HepG2 (cell line): ENCODE measurements around the gene ANAPC5. TPM values are rescaled to one million over a fixed set of nuclear protein-coding genes. Genes with fewer than 3 reads are reported as not detected.

ENCODE experiments used
- DR1 ChIP-seq: sonication (generic); formaldehyde crosslinking; IDR thresholded peaks from 2 replicates; pipeline ENCODE4 v1.8.0; 2021; ENCODE audit warnings: mild to moderate bottlenecking, missing genetic modification reagents, inconsistent platforms
- POLR2G ChIP-seq: fragments of 200-400 bp; formaldehyde crosslinking; IDR thresholded peaks from 2 replicates; pipeline ENCODE4 v1.6.1; 2018; ENCODE audit warnings: mild to moderate bottlenecking, low read depth, low read length, moderate library complexity
- TAF15 ChIP-seq: fragments of 200-400 bp; formaldehyde crosslinking; IDR thresholded peaks from one replicate; pipeline ENCODE4 v1.6.1; 2018; ENCODE audit warnings: mild to moderate bottlenecking, low read depth, low read length; ENCODE audit not compliant: poor library complexity, severe bottlenecking
- ZNF24 ChIP-seq: fragments of 450-650 bp; IDR thresholded peaks from 2 replicates; pipeline ENCODE4 v1.6.1; 2017; ENCODE audit warnings: antibody characterized with exemption, mild to moderate bottlenecking
- ZNF333 ChIP-seq: sonication (generic); formaldehyde crosslinking; IDR thresholded peaks from 2 replicates; pipeline ENCODE4 v1.4.0; 2020; ENCODE audit warnings: mild to moderate bottlenecking, missing genetic modification reagents, borderline replicate concordance
- ZNF75D ChIP-seq: sonication (generic); formaldehyde crosslinking; IDR thresholded peaks from 2 replicates; pipeline ENCODE4 v1.8.1; 2023; ENCODE audit warnings: missing genetic modification reagents, mild to moderate bottlenecking, borderline replicate concordance
- ZNF772 ChIP-seq: sonication (generic); formaldehyde crosslinking; IDR thresholded peaks from 2 replicates; pipeline ENCODE4 v1.5.0; 2020; ENCODE audit warnings: mild to moderate bottlenecking, missing genetic modification reagents
- ZNF782 ChIP-seq: sonication (generic); formaldehyde crosslinking; IDR thresholded peaks from 2 replicates; pipeline ENCODE4 v1.4.0; 2020; ENCODE audit warnings: missing genetic modification reagents, mild to moderate bottlenecking, borderline replicate concordance
- ZNF790 ChIP-seq: sonication (generic); formaldehyde crosslinking; IDR thresholded peaks from 2 replicates; pipeline ENCODE4 v1.8.0; 2022; ENCODE audit warnings: missing genetic modification reagents, mild to moderate bottlenecking, borderline replicate concordance
- polyA plus RNA-seq, 8 experiments: library from polyadenylated mRNA; depleted of rRNA in 3 of 8; stranded (reverse) in 7 of 8; unstranded in 1 of 8; fragments of >200 nt; fragmentation: Illumina TruSeq in 4 of 8; extraction: Trizol in 4 of 8; gene quantifications; 2 replicates each; pipeline versions ENCODE4 v1.2.1 to v1.2.3, GENCODE V29; 2011 to 2016; ENCODE audit warnings: low read depth in 4 of 8, missing spikeins in 1 of 8, mixed read lengths in 1 of 8; ENCODE audit not compliant: insufficient read depth in 1 of 8
- total RNA-seq, 5 experiments: library from RNA; depleted of rRNA; stranded (reverse); fragments of >200 nt; fragmentation: Illumina TruSeq; extraction: Trizol; gene quantifications; 2 replicates each; pipeline ENCODE4 v1.2.3, GENCODE V29; 2016; ENCODE audit warnings: low read depth in 1 of 5
- TF ChIP-seq, protein P1 (sequence below): sonication (generic); formaldehyde crosslinking; IDR thresholded peaks from 2 replicates; pipeline ENCODE4 v1.4.0; 2020; ENCODE audit warnings: missing genetic modification reagents
- TF ChIP-seq, protein P2 (sequence below): sonication (generic); formaldehyde crosslinking; IDR thresholded peaks from 2 replicates; pipeline ENCODE4 v1.4.0; 2020; ENCODE audit warnings: mild to moderate bottlenecking, missing genetic modification reagents
- TF ChIP-seq, protein P3 (sequence below): sonication (generic); formaldehyde crosslinking; IDR thresholded peaks from 2 replicates; pipeline ENCODE4 v1.4.0; 2020; ENCODE audit warnings: missing genetic modification reagents
- TF ChIP-seq, protein P4 (sequence below): sonication (generic); formaldehyde crosslinking; IDR thresholded peaks from 2 replicates; pipeline ENCODE4 v1.5.0; 2020; ENCODE audit warnings: missing genetic modification reagents

ANAPC5 gene
- total and polyA plus RNA-seq, 2 of the 13 experiments (the other 11 are each of a cell fraction or from before 2014, with no cell fraction given): 146 to 161 TPM

DNA sequence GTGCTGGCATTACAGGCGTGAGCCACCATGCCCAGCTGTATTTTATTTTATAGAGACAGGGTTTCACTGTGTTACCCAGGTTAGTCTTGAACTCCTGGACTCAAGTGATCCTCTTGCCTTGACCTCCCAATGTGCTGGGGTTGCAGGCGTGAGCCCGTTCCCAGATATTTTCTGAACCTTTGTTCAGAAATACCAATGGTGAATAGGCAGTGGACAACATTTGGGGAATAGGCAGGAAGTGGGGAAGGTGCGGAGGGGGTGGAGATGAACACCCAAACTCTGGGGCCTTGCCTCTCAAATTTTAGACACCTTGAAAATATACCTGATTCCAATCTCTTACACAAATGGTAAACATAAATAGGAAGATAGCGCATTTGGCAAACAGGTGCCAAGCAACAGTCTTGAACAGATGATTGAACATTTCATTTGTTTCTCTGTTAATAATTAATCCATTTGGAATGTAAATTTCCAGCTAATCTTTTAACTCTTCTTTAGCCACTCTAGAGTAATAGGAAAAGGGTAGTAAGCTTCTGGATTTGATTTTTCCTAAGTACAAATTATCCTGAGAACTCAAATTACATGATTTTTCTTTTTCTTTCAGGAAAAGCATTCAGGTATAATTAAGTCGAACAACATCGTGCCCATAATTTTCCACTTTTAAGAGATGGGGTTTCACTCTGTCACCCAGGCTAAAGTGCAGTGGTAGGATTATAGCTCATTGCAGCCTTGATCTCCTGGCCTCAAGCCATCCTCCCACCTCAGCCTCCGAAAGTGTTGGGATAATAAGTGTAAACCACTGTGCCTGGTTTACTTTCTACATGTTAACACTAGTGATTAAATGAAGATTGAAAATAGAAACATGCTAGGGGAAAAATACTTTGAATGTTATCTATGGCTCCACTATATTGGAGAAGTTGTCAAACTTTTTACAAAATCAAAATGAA lies 24.8 kb upstream of the ANAPC5 start (continued):
- TF ChIP-seq, protein P1, sequence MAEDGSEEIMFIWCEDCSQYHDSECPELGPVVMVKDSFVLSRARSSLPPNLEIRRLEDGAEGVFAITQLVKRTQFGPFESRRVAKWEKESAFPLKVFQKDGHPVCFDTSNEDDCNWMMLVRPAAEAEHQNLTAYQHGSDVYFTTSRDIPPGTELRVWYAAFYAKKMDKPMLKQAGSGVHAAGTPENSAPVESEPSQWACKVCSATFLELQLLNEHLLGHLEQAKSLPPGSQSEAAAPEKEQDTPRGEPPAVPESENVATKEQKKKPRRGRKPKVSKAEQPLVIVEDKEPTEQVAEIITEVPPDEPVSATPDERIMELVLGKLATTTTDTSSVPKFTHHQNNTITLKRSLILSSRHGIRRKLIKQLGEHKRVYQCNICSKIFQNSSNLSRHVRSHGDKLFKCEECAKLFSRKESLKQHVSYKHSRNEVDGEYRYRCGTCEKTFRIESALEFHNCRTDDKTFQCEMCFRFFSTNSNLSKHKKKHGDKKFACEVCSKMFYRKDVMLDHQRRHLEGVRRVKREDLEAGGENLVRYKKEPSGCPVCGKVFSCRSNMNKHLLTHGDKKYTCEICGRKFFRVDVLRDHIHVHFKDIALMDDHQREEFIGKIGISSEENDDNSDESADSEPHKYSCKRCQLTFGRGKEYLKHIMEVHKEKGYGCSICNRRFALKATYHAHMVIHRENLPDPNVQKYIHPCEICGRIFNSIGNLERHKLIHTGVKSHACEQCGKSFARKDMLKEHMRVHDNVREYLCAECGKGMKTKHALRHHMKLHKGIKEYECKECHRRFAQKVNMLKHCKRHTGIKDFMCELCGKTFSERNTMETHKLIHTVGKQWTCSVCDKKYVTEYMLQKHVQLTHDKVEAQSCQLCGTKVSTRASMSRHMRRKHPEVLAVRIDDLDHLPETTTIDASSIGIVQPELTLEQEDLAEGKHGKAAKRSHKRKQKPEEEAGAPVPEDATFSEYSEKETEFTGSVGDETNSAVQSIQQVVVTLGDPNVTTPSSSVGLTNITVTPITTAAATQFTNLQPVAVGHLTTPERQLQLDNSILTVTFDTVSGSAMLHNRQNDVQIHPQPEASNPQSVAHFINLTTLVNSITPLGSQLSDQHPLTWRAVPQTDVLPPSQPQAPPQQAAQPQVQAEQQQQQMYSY (CRISPR knock-in tag): no peak
- TF ChIP-seq POLR2G (no peak), ZNF24 (no peak), ZNF782 (CRISPR knock-in tag) (no peak), DR1 (CRISPR knock-in tag) (no peak), ZNF790 (no peak), TAF15 (no peak), ZNF772 (CRISPR knock-in tag) (no peak), ZNF75D (no peak), ZNF333 (no peak)
- TF ChIP-seq, protein P2, sequence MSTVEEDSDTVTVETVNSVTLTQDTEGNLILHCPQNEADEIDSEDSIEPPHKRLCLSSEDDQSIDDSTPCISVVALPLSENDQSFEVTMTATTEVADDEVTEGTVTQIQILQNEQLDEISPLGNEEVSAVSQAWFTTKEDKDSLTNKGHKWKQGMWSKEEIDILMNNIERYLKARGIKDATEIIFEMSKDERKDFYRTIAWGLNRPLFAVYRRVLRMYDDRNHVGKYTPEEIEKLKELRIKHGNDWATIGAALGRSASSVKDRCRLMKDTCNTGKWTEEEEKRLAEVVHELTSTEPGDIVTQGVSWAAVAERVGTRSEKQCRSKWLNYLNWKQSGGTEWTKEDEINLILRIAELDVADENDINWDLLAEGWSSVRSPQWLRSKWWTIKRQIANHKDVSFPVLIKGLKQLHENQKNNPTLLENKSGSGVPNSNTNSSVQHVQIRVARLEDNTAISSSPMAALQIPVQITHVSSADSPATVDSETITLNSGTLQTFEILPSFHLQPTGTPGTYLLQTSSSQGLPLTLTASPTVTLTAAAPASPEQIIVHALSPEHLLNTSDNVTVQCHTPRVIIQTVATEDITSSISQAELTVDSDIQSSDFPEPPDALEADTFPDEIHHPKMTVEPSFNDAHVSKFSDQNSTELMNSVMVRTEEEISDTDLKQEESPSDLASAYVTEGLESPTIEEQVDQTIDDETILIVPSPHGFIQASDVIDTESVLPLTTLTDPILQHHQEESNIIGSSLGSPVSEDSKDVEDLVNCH (CRISPR knock-in tag): no peak
- TF ChIP-seq, protein P3, sequence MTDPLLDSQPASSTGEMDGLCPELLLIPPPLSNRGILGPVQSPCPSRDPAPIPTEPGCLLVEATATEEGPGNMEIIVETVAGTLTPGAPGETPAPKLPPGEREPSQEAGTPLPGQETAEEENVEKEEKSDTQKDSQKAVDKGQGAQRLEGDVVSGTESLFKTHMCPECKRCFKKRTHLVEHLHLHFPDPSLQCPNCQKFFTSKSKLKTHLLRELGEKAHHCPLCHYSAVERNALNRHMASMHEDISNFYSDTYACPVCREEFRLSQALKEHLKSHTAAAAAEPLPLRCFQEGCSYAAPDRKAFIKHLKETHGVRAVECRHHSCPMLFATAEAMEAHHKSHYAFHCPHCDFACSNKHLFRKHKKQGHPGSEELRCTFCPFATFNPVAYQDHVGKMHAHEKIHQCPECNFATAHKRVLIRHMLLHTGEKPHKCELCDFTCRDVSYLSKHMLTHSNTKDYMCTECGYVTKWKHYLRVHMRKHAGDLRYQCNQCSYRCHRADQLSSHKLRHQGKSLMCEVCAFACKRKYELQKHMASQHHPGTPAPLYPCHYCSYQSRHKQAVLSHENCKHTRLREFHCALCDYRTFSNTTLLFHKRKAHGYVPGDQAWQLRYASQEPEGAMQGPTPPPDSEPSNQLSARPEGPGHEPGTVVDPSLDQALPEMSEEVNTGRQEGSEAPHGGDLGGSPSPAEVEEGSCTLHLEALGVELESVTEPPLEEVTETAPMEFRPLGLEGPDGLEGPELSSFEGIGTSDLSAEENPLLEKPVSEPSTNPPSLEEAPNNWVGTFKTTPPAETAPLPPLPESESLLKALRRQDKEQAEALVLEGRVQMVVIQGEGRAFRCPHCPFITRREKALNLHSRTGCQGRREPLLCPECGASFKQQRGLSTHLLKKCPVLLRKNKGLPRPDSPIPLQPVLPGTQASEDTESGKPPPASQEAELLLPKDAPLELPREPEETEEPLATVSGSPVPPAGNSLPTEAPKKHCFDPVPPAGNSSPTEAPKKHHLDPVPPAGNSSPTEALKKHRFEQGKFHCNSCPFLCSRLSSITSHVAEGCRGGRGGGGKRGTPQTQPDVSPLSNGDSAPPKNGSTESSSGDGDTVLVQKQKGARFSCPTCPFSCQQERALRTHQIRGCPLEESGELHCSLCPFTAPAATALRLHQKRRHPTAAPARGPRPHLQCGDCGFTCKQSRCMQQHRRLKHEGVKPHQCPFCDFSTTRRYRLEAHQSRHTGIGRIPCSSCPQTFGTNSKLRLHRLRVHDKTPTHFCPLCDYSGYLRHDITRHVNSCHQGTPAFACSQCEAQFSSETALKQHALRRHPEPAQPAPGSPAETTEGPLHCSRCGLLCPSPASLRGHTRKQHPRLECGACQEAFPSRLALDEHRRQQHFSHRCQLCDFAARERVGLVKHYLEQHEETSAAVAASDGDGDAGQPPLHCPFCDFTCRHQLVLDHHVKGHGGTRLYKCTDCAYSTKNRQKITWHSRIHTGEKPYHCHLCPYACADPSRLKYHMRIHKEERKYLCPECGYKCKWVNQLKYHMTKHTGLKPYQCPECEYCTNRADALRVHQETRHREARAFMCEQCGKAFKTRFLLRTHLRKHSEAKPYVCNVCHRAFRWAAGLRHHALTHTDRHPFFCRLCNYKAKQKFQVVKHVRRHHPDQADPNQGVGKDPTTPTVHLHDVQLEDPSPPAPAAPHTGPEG (CRISPR knock-in tag): no peak
- TF ChIP-seq, protein P4, sequence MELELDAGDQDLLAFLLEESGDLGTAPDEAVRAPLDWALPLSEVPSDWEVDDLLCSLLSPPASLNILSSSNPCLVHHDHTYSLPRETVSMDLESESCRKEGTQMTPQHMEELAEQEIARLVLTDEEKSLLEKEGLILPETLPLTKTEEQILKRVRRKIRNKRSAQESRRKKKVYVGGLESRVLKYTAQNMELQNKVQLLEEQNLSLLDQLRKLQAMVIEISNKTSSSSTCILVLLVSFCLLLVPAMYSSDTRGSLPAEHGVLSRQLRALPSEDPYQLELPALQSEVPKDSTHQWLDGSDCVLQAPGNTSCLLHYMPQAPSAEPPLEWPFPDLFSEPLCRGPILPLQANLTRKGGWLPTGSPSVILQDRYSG: no peak
